KG1 (cell line): Measurements from ENCODE around the gene AXIN2.

Experiments
- DNase-seq: peaks from one replicate; lab custom pipeline; 2025; lab: John Stamatoyannopoulos, UW

AXIN2 gene

GRCh38 chr17:65553646-65554552, 7.5 kb downstream of the AXIN2 start:
- DNase-seq = no peak

GRCh38 chr17:65553009-65553645, 8.3 kb downstream of the AXIN2 start:
- DNase-seq = no peak

- no peak for DNase-seq
Measured at GRCh38 chr17:65552214-65552613, 9.2 kb downstream of the AXIN2 start.

DNA sequence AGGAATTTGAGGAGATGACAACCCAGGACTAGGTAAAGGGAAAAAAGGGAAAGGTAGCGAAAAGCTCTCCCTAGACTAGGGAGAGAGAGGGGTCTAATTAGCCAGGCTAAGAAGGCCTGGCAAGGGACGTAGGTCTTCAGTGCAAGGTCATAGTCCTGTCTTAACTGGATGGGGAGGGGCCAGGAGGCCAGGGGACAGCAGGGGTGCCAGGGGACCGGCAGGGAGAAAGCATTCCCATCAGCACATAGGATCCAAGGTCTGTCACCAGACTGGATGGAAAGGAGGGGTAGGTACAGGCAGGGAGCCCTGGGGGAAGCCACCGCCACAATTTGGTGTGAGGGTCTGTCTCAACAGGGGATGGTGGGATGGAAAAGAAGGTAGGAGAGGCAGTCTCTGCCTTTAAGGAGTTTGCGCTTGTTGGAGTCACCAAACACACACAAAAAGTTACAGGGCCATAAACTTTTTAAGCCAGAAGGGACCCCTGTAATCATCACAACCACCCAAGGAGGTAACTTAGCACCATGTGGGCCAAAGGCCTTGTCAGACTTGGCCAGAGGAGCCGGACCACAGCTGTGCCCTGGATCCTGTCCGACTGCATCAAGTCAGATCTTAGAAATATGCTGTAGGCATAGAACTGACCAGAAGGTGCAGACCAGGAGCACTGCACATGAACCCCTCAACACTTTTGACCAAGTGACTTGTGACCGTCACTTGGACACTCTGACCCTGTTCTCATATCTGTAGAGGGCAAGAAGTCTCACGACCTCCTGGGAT, 10.0 kb downstream of the AXIN2 start:
- DNase-seq = no peak

DNA sequence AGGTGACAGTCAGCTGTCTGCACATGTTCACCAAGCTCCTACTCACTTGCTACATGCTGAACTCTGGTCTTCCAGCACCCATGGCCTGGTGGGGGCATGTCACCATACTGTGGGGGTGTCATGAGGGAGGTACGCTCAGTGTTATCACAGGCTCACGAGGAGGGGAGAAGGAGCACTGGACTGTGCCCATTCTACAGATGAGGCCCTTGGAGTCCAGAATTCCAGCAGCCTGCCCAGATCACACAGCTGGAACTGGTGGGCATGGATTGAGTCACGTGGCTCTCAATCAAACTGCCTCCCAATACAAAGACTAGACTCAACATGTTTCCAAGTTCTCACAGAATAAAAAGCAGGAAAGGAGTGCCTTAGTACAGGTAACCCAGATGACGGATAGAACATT, 10.7 kb downstream of the AXIN2 start:
- DNase-seq = no peak

DNA sequence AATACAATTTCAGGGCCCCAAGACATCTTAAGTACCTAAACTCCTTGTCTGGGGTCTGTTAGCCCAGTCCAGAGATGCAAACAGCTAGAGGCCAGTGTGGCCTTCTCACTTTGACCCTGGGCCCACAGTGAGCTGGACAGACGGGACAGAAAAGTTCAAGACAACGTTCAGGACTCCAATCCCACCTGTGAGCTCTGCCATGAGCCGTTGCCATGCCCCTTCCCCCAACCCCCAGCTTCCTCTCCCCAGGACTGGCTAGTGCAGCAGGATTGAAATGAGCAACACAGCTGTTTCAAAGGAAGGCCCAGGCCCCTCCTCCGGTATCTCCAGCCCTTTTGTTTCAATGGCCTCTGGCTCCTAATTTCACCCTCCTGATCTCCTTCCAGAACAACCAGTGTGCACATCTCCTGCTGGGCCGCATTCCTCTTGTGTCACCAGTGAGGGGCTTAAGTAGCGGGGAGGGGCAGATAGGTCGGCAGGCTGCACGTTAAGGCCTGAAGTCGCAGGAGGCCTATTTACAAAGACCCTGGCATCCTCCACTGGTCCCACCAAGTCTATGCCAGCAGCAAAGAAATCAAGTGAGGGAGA, 11.3 kb downstream of the AXIN2 start:
- no peak for DNase-seq

GRCh38 chr17:65548269-65548969, 13.0 kb downstream of the AXIN2 start:
- no peak for DNase-seq

DNA sequence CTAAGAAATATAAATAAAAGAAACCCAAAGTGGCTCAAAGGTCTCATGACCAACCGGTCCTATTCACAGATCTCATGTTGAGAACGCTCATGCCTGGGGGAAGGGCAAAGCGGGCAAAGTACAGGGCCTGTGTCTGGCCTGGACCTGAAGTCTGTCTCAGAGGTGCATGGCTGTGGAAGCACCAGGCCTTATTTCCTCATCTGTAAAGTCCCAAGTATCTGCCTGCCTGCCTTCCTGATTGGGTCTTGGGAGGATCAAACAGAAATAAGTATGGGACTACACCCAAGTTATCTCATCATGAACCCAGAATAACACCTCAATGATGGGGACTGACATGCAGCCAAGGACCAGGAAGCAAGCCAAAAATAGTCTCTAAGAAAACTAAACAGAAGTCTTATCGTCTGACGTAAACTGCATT, 14.2 kb downstream of the AXIN2 start:
- no peak for DNase-seq

- DNase-seq = no peak
Measured at GRCh38 chr17:65546579-65546978, 14.9 kb downstream of the AXIN2 start.

DNA sequence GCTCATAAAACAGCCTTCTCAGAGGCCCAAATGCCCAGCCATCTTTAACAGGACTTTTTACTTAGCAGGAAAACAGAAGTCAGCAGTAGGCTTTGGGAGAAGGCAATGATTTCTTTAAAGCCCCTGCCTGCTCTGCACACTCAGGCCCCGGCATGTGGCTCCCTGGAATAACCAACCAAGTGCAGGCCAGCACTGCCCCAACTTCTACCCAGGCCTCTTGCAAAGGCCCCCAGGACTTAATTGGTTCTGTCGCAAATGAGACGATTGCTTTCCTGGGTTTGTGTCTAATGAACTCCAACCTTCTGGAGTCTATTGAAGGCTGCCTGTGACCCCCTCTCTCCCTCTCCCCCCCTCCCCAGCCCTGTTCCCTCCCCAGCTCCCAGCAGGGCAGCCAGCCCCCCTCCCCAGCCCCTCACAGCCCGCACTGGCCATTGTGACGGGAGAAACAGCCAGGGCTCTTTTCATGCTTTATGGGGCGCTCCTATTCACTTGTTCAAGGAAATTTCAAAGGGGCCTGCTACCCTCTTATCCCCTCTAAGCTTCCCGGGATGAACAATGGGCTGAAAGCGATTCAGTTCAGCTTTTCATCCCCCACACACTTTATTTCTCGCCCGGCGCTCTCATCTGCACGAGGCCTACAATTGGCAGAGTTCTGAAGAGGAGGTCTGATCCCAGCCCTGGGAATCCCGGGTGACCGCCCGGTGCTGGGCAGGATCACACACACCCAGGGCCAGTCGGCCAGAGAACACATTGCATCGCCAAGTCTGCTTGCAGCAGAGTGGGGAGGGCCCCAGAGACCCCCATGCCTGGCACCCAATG, 15.5 kb downstream of the AXIN2 start:
- DNase-seq = no peak

DNA sequence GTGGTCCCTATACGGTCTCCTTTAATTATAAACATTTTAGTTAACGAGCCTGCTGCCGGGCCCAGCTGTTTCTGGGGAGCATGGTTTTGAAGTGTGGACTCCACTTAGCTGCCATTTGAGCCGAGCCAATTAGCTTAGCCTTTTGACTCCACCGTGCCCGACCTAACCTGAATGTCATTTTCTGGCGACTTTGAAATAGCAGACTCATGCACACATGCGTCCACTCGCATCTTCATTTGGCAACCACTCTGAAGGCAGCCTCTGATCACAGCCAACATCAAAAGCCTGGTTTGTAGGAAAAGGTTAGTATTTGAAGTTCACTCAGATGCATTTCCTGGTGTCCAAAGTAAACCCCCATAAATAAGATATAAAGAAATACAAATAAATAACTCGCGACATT, 16.8 kb downstream of the AXIN2 start:
- DNase-seq = no peak

GRCh38 chr17:65542610-65543009, 18.8 kb downstream of the AXIN2 start:
- DNase-seq = no peak

- no peak for DNase-seq
Measured at GRCh38 chr17:65542067-65542466, 19.4 kb downstream of the AXIN2 start.

GRCh38 chr17:65541453-65541852, 20.0 kb downstream of the AXIN2 start:
- DNase-seq = no peak

GRCh38 chr17:65539630-65540266, 21.7 kb downstream of the AXIN2 start:
- no peak for DNase-seq

- DNase-seq = no peak
Measured at GRCh38 chr17:65538675-65539529, 22.5 kb downstream of the AXIN2 start.

- DNase-seq = no peak
Measured at GRCh38 chr17:65537845-65538674, 23.4 kb downstream of the AXIN2 start.

DNA sequence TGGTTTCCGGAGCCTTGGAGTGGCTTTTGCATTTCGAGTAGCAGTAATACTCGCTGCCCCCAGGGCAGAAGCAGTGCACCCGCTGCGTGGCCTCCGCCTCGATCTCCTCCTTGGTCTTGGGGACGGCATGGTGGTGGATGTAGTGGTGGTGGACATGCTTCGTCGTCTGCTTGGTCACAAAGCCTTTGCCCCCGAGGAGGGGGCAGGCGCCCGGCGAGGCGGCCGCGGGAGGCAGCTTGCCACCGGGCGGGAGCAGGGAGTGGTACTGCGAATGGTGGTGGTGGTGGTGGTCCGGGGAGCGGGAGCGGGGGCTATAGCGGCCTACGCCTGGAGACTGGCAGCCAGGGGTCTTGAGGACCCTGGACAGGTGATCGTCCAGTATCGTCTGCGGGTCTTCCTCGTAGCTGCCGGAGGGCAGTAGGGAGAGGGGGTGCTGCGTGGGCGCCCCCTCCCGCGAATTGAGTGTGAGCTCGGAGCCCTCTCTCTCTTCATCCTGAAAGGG, 24.1 kb downstream of the AXIN2 start:
- no peak for DNase-seq
